ENCODE results near the gene NR1D2.

DNA sequence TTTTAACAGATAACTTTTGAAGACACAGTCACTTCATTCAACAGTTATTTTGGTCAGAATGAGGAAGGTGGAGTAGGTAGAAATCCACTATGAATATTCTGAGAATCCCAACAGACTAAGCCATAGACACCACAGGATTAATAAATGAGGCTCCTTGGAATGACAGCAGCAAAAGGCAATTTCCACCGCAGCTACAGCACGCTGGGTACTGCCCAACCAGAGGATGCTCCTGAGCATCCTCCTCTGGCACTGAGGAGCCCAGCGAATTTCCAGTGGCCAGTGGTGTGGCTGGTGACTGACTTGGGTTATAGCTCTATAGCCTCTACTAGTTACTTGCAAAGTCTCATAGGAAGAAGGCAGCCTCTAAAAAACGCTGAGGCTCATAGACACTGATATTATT is 3.6 kb upstream of the NR1D2 start:
- TF ChIP-seq, protein P1, sequence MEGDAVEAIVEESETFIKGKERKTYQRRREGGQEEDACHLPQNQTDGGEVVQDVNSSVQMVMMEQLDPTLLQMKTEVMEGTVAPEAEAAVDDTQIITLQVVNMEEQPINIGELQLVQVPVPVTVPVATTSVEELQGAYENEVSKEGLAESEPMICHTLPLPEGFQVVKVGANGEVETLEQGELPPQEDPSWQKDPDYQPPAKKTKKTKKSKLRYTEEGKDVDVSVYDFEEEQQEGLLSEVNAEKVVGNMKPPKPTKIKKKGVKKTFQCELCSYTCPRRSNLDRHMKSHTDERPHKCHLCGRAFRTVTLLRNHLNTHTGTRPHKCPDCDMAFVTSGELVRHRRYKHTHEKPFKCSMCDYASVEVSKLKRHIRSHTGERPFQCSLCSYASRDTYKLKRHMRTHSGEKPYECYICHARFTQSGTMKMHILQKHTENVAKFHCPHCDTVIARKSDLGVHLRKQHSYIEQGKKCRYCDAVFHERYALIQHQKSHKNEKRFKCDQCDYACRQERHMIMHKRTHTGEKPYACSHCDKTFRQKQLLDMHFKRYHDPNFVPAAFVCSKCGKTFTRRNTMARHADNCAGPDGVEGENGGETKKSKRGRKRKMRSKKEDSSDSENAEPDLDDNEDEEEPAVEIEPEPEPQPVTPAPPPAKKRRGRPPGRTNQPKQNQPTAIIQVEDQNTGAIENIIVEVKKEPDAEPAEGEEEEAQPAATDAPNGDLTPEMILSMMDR (IDR thresholded peaks at IDR 0.05) = no peak
- TF ChIP-seq POLR2A (IDR thresholded peaks at IDR 0.05) = no peak
